ENCODE results near the gene CKS1B.
"Not testable (repeated sequence)": the region's sequence is repeated elsewhere in the genome, so short reads cannot be mapped to it uniquely, and the experiment has no call there.

The CKS1B gene

GRCh38 chr1:154982341-154982740 lies 7.9 kb downstream of the CKS1B start:
- no peak for DNase-seq (ENCODE audit: insufficient read length, low spot score)

DNA sequence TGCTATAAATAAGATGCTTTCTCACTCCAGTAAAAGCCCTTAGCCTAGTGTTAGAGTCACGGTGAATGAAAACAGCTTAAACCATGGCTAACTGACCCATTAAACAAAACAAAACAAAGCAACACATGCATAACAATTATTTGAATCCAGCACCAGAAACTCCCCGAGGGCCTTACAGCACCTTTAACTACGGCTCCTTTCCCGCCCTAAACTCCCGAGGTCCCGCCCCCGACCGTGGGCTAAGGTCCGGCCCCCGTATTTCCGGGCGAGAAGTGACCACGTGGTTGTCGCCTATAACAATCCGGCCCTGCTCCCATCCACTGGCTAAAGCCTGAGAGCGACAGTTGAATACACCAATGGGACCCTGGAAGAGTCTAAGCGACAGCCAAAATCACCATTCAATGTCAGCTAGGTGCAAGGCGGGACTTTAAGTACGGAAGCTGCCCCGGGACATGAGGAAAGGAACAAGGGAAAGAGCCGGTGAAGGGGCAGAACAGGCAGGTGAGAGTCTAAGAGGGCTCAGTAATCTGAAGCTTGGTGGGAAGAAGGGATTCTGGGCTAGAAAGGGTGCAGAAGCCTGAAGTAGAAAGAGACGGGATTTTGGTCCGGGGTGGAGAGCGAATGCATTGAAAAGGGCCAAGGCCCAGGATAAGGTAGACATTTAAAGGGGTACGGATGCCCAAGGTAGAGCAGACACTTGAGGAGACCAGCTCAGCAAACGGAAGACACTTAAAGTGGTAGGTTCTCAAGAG lies 8.6 kb downstream of the CKS1B start, which contains the start of gene FLAD1:
Gene FLAD1 (plus strand): TSS at position 448 of the 752 bp plus-strand sequence. CDS start 351 bp downstream, outside the sequence.
- peak; percentile 99 for DNase-seq (ENCODE audit: insufficient read length, low spot score)
- FAIRE-seq, result peak; percentile 11
- TF ChIP-seq, protein P1, sequence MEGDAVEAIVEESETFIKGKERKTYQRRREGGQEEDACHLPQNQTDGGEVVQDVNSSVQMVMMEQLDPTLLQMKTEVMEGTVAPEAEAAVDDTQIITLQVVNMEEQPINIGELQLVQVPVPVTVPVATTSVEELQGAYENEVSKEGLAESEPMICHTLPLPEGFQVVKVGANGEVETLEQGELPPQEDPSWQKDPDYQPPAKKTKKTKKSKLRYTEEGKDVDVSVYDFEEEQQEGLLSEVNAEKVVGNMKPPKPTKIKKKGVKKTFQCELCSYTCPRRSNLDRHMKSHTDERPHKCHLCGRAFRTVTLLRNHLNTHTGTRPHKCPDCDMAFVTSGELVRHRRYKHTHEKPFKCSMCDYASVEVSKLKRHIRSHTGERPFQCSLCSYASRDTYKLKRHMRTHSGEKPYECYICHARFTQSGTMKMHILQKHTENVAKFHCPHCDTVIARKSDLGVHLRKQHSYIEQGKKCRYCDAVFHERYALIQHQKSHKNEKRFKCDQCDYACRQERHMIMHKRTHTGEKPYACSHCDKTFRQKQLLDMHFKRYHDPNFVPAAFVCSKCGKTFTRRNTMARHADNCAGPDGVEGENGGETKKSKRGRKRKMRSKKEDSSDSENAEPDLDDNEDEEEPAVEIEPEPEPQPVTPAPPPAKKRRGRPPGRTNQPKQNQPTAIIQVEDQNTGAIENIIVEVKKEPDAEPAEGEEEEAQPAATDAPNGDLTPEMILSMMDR (IDR thresholded peaks at IDR 0.05; ENCODE audit: insufficient read depth, missing control alignments), result no peak

More at GRCh38 chr1:154982341-154982740, 7.9 kb downstream of the CKS1B start:
- TF ChIP-seq, protein P1 (IDR thresholded peaks at IDR 0.05; ENCODE audit: insufficient read depth, missing control alignments), result no peak
- FAIRE-seq, result no peak

DNA sequence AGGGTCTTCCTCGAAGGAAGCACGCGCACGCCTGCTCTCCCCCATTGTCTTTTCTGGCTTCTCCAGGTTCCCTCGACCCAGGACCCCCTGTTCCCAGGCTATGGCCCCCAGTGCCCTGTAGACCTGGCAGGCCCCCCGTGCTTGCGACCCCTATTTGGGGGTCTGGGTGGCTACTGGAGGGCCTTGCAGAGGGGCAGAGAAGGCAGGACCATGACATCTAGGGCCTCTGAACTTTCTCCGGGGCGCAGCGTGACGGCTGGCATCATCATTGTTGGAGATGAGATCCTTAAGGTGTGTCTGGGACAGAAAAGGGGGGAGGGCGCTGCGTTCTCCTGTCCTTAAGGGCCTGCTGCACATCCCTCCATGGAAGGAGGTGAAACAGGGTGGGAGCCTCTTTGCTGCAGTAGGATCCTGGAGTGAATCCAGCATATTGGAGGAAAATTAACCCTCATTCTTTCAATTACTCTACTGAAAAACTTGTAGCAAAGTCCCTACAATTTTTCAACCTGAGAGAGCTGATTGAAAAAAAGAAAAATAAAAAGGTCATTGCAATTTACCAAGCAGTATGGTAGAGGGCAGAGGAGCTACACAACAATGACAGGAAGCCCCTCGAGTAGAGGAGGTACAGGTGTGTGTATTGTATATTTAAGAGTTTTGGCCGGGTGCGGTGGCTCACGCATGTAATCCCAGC lies 9.4 kb downstream of the CKS1B start:
- FAIRE-seq, result no peak
- TF ChIP-seq, protein P1 (IDR thresholded peaks at IDR 0.05; ENCODE audit: insufficient read depth, missing control alignments), result no peak
- no peak for DNase-seq (ENCODE audit: insufficient read length, low spot score)

GRCh38 chr1:154986736-154987135 lies 12.3 kb downstream of the CKS1B start:
- FAIRE-seq; DNase-seq (ENCODE audit: insufficient read length, low spot score): not testable (repeated sequence)

- DNase-seq (ENCODE audit: insufficient read length, low spot score), result no peak
- TF ChIP-seq, protein P1 (IDR thresholded peaks at IDR 0.05; ENCODE audit: insufficient read depth, missing control alignments), result no peak
- FAIRE-seq, result no peak
These were observed 12.8 kb downstream of the CKS1B start for GRCh38 chr1:154987326-154987725.

- TF ChIP-seq, protein P1 (IDR thresholded peaks at IDR 0.05; ENCODE audit: insufficient read depth, missing control alignments), result peak; percentile 10
- DNase-seq (ENCODE audit: insufficient read length, low spot score) (no peak), FAIRE-seq (no peak)
These were observed 13.8 kb downstream of the CKS1B start for GRCh38 chr1:154988058-154988954.

DNA sequence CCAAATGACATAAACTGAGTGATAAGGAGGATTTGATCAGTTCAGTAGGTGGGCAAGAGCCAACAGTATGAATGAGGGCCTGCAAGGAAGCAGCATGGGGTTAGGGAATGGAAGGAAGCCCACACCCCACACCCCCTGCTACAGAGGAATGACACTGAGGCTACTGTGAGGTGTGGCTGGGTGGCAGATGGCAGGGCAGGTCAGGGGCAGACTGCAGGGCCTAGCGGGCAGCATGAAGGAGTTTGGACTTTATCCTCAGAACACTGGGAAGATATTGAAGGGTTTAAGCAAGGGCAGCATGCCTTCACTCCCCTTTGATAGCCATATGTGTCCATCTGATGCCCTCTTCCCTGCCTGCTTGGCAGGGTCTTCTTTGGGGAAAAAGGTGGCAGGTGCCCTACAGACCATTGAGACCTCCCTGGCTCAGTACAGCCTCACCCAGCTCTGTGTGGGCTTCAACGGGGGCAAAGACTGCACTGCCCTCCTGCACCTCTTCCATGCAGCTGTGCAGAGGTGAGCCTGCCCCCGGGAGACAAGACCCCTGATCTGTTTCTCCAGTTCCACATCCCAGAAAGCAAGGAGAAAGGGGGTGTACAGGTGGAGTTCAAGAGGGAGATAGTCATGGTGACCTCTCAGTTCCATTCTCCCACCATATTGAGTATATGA lies 14.8 kb downstream of the CKS1B start:
- no peak for FAIRE-seq
- TF ChIP-seq, protein P1 (IDR thresholded peaks at IDR 0.05; ENCODE audit: insufficient read depth, missing control alignments), result no peak
- no peak for DNase-seq (ENCODE audit: insufficient read length, low spot score)

All from D721Med (cell line).